NCI-H146 treated with DMSO at 0.1 percent for 48 hours (cell line): ENCODE results near the gene IMPG2.

Experiments used
- DNase-seq: peaks from one replicate; lab custom pipeline; 2025; ENCODE audit not compliant: unreplicated experiment; lab: John Stamatoyannopoulos, UW

The IMPG2 gene

DNA sequence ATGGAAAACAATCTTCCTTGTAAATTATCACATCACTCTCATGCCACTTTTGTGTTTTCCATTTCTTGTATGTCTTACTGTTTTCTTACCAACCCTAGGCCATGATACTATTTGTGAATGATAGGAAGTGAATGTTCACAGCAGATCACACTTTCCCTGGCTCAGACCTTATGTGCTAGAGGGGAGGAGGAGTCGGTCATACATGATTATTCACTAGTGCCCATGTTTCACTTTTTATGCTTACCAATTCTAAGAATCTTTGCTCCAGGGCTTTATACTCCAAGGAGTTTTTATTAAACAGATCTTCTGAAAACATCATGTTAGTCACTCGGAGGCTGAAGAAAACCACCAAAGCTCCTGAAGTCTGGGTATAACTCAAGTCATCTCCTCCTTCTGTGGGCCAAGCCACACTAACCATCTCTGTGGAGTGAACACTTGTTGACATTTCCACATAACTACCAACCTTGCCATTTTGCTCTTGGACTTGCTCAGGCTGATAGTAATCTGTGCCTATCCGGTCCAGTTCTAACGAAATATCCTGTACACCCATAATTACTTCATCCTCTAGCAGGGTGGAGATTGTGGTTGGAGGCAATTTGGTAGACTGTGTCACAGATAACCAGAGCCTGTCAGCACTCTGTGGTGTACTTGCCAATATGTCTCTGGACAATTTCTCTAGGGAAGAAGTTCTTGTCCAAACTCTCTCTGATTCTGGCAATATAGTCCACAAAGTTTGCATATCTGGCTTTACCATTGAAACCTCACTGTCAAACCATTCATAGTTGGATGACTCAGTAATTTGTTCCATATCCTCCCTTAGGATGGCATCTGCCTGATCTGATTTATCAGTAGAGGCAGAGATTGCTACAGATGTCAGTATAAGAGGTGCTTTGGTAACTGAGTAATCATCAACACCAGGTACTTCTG lies 76.8 kb downstream of the IMPG2 start:
- DNase-seq: no peak

DNA sequence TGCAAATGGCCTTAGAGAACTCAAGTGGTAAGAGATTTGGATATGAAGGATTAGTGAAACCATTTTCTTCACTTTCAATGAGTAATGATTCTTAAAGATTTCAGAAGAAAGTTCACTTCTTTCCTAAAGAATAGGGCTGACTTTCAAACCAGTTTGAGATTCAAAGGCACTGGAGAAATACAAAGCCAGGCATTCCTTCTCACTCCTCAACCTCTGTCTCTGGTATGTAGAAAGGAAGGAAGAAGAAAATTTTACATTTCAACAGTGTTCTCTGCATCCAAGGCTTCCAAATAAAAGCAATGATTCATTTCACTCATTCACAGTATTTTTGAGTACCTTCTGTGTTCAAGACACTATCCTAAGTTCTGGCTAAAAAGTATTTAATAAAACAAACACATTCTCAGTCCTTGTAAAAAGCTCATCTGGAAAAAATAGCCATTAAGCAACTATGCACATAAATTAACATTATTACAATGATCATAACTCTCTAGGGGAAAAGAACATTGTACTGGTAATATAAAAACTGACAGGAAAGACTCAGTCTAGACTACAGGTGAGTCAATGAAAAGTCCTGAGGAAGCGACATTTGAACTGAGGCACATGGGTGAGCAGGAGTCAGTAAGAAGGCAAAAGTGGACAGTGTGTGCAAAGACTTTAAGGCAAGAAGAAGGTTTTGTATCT lies 79.5 kb downstream of the IMPG2 start:
- no peak for DNase-seq

DNA sequence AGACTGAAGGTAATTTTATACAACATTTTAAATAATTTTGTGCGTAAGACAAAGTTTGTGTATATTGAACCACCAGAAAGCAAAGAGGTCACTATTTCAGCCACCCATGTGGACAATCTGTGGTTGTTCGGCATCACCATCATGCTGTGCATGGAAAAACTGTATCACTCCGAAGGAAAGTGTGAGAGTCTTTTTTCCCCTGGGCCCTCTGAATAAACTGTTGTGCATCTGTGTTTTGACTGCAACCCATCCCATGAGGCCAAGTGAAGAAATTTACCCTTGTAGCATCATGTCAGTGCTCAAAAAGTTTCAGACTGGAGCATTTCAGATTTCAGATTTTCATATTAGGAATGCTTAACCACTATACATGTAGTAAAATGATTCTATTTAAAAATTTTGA lies 85.3 kb downstream of the IMPG2 start:
- DNase-seq: no peak

DNA sequence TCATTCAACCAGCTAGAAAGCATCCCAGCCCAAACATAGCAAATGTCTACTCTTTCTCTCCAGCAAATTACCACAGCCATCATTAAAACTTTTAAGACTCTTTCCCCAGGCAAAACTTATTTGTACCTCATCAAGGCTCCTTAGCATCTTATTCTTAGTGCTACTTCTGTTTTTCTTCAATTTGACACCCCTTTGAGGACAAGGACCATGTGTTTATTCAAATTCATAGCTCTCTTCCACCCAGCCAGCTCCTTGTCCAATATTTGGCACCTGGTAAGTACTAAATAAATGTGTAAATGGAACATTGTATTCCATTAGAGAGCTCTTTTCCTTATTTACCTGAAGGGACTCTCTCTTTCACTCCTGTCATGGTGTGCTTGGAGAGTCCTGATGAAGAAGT lies 89.8 kb downstream of the IMPG2 start:
- DNase-seq: no peak

DNA sequence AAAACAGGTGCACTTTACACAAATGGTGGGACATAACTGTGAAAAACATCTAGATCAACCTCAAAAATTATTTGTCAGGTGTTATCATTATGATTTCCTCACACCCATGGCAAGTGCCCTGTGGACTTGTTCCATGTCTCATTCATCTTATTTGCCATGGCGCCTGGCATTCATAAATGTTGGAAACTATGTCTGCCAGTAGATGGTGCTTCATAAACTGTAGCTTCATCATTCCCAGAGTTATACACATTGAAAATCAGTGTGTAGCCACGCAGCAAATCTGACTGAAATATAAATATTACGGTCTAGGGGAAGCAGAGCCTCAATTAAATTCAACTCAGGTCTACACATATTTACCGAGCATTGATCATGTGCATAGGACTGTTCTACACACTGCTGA lies 90.7 kb downstream of the IMPG2 start:
- no peak for DNase-seq

DNA sequence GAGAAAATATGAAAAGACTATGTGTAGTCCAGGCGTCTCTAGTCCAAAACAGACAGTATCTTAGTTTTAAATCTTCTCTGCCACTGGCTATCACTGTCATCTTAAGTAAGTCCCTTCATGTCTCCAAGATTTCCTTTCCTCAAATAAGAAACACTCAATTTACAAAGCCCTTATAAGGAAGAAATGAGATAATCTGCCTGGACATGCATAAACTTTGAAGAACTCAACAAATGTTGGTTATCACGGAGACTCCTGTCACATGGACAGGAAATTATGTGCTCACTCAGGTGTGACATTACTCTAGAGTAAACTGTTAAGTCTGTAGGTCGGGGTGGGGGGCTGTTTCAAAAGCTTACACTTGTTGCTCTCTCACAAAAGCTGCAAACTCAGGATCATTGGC lies 91.9 kb downstream of the IMPG2 start:
- DNase-seq: no peak

DNA sequence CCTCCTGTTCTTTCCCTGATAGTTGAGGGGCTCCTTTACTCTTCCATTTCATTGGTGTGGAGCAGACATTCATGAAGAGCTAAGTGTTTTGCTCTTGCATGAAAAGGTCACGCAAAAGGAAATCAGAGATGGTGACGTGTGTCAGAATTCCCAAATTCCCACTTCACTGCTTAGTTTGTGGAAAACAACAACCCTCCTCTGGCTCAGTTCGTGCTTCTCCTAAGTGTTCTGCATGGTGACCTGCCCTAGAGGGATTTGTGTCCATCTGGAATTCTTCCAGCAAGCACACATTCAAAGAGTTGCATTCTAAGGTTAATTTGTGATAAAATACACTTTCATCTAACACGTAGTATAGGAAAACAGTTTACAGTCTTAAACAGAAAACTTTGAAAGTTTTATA lies 95.6 kb downstream of the IMPG2 start:
- no peak for DNase-seq

DNA sequence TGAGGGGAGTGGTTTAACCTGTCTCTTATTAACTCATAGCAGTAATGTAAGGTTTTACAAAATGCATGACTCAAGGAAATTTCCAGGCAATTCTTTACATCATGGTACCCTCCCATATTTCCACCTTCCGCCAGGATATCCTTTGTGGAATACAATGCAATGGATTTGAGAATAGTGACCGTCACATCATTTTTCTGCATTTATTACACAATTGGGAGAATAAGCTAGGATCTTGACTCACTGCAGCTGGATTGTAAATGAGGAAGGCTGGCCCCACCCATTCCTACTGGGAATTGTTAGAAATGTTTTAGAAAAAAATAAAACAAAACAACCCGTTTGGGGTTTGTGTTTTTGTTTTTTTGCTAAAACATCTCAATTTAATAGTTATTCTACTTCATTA lies 97.4 kb downstream of the IMPG2 start:
- no peak for DNase-seq

DNA sequence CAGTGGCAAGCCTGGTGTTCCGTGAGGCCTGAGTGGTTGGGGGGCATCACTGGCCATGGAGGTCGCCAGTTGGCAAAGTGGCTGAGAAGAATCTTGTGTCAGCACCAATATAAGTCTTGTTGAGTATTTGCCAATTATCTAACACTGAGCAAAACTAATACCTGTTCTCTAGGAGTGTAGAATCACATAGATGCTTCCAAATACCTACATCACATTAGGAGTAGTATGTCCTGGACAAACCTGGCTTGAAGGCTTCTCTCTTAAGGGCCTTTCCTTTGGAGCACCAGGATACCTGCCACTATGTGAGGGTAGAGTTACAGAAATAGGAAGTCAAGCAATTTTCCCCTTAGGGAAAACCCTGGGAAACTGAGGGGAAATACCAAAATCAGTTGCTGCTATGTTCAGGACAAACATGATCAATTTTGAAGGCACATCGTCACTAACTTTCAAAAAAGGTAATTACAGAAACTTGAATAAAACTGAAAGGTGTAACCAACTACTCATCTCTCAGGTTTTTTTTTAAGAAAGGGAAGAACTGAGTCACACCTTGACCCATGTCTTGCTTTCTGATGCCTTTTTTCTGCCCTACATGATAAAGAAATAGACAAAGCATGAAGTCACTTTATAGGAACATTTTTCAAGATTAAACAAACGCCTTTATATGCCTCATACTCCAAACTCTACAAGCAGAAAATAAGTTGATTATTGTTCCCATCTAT lies 100.4 kb downstream of the IMPG2 start:
- no peak for DNase-seq

DNA sequence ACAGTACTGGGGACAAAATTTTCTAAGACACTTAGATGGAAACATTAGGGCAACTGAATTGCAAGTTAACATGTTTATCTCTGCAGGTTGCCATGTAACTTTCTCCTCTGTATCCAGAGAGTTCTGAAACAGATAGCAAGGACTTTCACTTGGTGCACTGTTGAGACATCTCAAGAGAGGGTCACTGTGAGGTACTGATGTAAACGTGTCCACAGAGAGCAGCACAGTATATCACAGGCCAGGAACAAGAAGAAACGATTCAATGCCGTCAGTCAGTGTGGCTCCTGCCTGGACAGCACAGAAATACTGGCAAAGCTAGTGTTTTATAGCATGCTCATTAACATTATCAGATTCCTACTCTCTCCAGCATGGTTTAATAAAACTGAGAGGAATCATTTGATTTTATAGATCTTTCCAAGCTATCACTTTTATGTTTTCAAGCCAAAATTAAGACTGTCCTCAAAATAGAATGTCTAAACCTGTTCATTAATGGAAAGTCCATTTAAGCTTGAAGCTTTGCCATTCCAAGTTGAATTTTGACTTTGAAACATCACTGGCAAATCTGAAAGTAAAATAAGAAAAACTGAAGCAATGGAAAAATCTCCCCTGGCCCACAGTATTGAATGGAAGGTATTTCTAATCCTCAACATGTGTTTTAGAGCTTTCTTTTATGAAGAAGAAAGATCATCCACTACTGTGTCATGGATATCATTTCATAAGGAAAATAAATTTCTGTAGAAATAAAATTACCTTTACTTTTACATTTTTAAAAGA lies 102.7 kb downstream of the IMPG2 start:
- no peak for DNase-seq

DNA sequence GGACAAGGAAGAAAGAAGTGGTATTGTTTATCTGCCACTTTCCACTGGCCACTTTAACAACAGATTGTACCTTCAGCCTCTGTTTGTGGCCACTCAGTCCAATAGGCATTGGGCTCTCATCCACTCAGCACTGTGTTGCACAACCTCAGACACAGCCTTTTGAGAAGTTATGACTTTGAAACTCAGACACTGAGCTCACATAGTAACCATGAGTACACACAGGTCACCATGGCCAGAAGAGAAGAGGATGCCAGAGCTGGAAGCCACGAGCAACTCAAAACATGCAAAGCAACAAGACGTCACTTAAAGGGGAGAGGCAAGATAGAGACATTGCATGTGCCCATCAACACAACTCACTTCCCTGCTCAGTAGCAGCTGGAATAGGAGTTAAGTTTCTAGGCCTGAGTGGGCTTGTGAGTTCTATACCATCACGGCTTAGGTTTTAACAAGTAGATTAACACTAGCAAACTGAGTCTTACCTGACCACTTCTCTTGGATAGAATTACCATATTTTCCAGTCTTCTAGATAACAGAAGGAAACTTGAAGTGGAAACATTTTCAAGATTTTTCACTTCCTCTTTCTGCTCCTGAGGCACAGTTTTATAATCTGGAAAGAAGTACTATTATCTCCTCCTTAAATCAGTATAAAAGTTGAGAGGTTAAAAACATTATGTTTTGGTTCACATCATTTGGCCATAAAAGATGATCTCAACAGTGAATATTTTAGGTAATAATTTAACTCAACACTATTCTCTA lies 103.5 kb downstream of the IMPG2 start:
- DNase-seq: no peak

DNA sequence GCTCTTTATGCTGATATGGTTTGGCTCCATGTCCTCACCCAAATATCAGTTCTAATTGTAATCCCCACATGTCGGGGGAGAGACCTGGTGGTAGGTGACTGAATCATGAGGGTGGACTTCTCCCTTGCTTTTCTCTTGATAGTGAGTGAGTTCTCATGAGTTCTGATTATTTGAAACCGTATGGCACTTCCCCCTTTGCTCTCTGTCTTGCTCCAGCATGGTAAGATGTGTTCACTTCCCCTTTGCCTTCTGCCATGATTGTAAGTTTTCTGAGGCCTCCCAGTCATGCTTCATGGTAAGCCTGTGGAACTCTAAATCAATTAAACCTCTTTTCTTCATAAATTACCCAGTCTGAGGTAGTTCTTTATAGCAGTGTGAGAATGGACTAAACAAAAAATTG lies 107.6 kb downstream of the IMPG2 start:
- no peak for DNase-seq

DNA sequence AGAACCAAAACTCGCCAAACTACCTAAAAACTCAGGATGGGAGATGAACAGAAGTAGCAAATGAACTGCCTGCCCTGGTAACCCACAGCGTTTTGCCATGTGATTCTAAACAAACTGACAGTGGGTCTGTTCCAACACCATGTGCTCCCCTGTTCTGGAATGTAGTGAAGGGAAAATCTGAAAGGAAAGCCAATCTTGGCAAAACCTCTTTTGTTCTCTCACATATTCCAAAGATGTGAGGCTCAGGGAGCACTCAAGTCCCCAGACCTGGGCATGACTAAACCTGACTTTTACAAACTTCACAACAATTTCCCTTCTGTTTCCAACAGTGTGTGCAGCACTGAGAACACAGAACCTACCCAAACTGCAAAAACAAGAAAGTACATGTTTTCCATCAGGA lies 116.1 kb downstream of the IMPG2 start:
- DNase-seq: no peak

DNA sequence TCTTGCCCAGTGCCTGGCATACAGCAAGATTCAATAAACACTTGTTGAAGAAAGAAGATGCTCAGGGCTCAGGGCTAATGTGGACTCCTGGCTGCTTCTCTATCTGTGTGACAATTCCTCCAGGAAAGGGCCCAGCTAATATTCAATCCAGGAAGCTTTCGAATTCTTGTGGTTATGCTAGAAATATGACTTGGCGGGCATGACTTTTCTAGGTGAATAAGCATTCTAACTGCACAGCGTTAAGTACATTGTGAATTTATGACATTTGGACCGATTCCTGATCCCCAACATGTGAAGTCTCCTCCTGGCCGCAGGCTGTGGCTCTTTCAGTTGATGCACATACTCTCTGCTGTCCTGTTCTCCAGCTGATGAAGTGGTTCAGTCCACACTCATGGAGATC lies 117.0 kb downstream of the IMPG2 start:
- DNase-seq: no peak

DNA sequence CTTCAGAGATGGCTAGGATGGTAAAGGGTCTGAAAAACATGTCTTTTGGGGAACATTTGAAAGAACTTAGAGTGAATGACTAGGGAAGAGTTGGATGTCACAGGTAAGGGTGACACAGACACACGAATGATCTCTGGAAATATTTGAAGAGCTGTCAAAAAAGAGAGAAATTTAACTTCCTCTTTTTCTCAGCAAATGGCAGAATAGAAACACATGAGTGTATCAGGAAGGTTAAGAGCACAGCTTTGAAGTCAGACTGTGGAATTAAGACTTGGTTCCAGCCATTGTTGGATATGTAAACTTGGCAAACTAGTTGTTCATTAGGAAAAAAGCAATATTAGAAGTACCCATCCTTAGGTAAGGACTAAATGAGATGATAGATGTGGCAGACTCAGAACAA lies 117.7 kb downstream of the IMPG2 start:
- DNase-seq: no peak

DNA sequence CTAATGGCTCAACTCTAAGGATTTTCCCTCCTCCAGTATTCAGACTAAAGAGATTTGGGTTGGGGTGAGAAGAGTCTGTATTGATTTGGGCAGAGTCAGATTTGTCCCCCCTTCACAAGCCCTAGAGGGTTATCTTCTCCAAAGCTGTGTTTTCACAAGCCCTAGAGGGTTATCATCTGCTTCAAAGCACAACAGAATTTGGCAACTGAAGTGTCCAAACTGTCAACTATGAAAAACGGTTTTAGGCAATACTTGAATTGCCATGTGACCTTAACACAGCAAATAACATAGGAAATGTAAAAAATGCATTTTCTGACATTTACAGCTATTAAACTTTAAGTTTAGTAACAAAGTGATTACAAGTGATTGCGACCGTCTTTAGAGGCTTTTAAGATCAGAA lies 119.9 kb downstream of the IMPG2 start:
- no peak for DNase-seq

DNA sequence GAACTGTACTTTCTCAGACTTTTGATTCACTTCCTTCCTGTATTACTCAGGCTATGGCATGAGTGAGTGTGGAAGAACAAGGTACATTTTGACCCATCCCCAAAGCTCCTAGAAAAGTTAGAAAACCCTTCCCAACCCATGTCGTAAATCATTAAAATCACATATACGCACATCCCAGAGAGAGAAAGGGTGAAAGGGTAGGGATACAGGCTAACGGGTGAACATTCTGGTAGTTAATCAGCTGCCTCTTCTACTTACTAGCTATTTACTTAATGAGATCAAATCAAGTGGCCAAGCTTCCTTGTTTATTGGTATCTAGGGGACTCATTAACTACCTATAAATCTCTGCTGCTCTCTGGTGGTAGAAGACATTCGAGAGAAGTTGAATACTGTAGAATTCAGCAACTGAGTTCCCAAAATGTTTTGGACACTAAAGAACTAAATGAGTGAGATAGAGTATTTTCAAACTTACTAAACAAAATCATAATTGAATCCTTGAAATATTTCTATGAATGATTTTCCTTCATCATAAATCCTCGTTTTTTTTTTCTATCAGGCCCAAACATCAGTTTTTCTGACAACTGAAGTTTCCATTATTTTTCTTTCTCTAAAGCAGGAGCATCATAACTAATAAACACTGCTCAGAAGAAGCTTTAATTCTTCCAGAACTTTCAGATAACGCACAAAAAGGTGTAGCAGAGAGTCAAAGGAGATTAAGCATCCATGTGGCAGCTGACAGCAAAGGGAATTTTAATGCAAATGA lies 124.2 kb downstream of the IMPG2 start:
- DNase-seq: no peak

DNA sequence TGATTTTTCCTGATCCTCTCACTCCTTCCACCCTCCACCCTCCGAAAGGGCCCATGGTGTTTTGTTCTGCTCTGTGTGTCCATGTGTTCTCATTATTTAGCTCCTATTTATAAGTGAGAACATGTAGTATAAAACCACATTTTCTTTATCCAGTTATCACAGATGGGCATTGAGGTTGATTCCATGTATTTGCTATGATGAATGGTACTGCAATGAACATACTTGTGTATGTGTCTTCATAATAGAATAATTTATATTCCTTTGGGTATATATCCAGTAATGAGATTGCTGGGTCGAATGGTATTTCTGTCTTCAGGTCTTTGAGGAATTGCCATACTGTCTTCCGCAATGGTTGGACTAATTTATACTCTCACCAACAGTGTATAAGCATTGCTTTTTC lies 126.0 kb downstream of the IMPG2 start:
- no peak for DNase-seq

DNA sequence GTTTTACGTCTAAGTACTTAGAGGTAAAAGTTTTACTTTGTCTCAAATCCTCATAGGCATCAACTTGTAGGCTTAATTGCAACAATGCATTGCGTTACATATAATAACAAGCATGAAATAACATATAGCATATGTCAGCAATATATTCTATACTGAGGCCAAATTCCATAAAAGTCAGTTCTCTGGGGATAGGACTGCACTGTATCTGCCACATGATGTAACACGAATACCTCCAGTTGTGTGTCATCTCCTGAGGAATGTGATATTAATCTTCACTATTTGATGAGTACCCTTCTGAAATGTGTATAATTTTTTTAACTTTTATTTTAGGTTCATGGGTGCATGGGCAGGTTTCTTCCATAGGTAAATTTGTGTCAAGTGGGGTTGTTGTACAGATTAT lies 126.4 kb downstream of the IMPG2 start:
- DNase-seq: no peak

DNA sequence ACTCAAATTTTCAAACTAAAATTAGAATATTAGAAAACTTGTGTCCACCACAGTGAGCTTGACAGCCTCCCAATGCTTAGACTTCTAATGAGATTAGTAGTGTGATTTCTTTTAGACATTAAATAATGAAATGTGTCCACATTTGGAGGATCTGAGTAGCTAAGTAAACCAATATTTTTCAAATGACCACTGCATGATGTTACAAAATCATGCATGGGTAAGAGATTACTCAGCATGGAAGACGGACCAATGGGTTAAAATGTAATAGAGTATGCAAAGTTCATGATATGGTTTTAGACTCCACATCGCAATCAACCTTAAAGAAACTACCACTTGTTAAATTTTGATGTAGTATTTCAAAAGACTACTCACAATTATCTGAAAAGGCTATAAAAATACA lies 130.6 kb downstream of the IMPG2 start:
- no peak for DNase-seq
